ENCODE data around the gene PRDM10.
"Not testable (repeated sequence)": the region's sequence is repeated elsewhere in the genome, so short reads cannot be mapped to it uniquely, and the experiment has no call there.

The PRDM10 gene

DNA sequence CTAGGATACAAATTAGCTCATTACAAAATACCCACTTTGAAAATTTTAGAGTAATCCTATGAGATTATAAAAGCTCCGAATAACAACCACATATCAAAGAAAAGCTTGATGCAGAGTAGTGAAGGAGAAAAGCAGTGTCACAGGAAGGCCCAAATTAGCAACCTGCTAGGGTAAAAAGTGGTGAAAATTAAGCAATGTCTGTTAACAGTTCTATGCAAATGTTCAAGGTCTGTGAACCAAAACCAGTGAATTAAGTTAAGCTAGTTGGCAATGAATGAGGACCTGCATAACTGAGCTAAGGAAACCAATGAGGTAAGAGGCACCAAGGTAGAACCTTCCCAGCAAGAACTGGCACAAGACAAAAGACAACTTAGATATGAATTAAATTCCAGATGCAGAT, 29.6 kb downstream of the PRDM10 start:
- no peak for ATAC-seq

GRCh38 chr11:129972611-129973010, 30.0 kb downstream of the PRDM10 start:
- no peak for ATAC-seq

DNA sequence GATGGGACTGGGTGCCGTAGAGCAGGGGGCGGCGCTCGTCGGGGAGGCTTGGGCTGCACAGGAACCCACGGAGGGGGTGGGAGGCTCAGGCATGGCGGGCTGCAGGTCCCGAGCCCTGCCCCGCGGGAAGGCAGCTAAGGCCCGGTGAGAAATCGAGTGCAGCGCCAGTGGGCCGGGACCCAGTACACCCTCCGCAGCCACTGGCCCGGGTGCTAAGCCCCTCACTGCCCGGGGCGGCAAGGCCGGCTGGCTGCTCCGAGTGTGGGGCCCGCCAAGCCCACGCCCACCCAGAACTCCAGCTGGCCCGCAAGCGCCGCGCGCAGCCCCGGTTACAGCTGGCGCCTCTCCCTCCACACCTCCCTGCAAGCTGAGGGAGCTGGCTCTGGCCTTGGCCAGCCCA, 30.8 kb downstream of the PRDM10 start:
- ATAC-seq: not testable (repeated sequence)

DNA sequence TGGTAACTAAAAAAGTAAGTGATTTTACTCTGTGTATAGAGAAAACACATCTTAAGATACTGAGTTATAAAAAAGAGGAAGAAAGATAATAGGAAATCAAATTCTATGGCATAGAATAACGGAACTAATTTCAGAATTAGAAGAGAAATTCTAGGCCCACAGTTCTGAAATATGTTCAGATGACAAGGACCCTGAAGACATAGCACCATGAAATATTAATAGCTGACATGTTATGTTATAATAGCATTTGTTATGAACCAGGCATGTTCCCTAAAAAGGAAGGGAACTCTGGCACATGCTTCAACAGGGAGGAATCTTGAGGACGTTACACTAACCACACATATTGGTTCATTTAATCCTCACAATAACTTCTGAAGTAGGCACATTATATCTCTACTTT, 32.7 kb downstream of the PRDM10 start:
- no peak for ATAC-seq

- no peak for ATAC-seq
Observed at GRCh38 chr11:129968591-129969419, 33.8 kb downstream of the PRDM10 start.

DNA sequence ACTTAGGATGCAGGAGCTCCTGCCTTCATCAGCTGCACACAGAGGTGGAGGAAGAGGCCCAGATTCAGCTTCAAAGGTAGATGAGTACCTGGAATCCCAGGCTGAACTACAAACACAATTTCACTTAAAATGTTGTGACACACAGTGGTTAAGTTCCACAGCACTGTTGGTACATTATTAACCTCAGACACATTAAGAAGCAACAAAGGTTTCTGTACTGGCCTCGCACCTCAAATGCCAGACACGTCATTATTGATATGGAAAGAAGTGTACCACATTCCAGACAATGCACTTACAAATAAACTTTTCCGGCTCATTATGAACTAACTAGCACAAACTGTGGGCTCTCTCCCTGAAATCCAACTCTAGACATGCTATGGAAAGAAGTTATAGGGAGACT, 34.6 kb downstream of the PRDM10 start:
- no peak for ATAC-seq

GRCh38 chr11:129965248-129965647, 37.4 kb downstream of the PRDM10 start:
- no peak for ATAC-seq

DNA sequence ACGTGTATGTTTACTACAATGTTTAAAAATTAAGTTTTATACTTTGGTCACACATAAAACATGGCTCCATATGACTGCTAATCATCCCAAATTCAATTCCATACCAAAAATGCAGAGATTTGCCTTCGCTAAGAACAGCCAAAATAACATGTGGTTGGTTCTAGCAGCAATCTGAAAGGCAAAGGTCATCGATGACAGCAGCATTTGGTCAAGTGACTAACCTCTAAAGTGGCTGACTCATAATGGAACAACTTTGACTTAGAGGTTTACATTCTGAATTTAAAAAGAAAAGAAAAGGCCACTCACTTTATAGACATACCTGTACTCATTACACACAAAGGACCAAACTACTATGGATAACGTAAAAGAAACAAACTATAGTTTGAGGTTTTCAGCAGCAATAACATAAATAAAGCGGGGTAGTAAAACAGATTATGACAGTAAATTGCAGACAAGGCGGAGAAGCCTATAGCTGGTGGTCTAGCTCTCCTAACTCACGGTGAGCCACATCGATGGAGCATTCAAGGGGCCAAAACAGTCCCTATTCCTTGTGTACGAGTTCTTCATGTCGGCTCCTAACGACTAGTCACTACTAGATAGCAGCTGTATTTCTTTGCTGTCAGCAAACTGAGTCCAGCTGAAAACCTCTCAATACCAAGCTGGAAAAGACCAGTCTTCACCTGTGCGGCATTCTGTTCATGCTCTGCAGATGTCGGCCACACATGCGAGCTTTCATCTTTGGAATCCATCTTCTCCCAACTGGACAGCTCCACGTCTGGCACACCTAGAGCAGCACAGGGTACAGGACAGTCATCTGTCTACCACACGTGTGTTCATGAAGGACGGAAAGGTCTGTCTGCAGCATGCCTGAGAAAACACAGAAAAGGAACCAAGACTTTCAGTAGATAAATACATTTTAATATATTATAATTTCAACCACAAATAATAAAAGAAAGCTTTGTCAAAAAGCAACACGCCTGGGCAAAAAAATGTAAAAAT, 42.1 kb downstream of the PRDM10 start:
- peak; percentile 90 to 94 for ATAC-seq

GRCh38 chr11:129959687-129960086, 42.9 kb downstream of the PRDM10 start:
- ATAC-seq: no peak

- ATAC-seq: no peak
Observed at GRCh38 chr11:129955282-129955681, 47.4 kb downstream of the PRDM10 start.

DNA sequence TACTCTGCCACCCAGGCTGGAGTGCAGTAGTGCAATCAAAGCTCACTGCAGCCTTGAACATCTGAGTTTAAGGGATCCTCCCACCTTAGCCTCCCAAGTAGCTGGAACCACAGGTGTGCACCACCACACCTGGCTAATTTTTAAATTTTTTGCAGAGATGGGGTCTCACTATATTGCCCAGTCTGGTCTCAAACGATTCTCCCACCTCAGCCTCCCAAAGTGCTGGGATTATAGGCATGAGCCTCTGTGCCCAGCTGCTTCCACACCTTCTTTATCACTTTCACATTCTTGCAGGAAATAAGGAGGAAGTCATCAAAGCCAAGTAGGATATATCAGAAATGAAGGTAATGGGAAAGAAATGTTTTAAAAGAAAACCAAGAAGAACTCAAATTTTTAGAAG, 47.9 kb downstream of the PRDM10 start:
- ATAC-seq: not testable (repeated sequence)

DNA sequence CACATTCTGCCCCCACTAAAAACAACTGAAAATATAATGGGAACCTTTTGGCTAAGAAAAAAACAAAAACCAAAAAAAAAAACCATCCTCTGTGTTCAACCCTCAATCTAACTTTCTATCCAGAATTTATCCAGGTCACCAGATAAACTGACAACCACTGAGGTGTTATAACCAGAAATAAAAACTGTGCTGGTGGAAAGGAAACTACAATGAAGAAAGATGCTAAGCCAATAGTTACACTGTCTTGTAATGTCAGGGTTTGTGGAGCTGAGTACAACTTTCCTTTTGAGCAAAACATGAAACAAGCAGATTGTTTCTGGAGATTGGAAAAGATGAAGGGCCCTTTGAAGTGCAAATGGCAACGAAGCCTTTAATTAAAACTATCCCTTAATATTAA, 50.8 kb downstream of the PRDM10 start:
- no peak for ATAC-seq

- ATAC-seq: no peak
Observed at GRCh38 chr11:129951201-129951865, 51.3 kb downstream of the PRDM10 start.

DNA sequence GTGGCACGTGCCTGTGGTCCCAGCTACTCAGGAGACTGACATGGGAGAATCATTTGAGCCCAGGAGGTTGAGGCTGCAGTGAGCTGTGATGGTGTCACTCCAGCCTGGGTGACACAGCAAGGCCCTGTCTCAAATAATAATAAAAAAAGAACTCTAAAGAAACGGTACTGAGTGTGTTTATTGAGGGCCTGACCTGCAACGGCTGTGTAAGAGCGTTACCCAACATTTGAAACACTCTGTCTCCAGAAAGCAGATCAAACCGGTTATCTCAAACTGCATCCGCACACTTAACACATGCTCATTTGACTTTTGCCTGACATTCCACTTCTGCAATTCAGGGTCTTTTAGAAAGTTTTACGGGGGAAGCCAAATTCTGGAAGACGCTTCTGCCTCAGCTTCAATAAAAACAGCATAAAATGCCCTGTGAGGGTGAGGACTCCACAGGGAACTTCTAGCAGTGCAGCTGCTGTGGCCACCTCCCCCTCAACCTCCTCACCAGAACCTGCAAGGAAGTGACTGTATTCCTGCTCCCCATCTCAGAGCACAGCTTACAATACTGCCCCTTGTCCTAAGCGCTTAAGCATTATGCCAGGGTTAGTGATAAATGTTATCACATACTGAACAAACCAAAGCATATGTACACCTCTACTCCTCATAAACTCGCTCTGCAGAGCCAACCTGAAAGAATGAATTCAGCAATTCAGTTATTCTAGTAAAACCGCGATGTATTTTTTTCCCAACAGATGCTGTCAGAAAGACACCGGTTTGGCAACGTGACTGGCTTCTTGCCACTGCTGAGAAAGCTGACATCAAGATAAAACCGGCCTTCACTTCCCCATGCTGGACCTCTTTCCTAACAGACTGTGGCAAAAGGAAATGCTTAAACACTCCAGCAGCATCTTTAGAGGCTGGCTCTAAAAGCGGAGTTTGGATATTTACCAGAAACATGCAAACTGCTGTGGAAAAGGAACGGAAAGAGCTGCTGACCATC, 52.2 kb downstream of the PRDM10 start:
- ATAC-seq: no peak

DNA sequence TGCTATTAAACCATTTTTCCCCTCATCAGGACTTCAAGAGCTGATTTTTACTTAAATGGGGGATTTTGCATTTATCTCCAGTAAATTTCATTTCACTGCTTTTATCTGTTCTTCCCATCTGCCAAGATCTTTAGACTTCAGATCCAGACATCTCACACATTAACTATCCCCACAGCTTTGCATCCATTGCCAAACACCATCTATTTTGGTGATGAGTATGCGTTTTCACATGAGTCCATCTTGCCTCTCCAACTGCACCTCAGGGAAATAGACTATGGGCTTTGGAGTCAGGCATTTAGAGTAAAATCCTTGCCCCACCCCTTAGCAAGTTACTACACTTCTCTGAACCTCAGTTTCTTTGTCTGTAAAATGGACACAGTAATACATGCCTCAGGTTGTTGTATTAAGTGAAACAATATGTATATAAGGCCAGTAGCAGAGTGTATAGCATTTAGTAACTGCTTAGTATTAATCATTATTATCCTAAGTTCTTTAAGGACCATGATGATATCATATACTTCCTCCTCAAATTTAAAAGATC, 53.6 kb downstream of the PRDM10 start:
- no peak for ATAC-seq

GRCh38 chr11:129947474-129947873, 55.2 kb downstream of the PRDM10 start:
- no peak for ATAC-seq

DNA sequence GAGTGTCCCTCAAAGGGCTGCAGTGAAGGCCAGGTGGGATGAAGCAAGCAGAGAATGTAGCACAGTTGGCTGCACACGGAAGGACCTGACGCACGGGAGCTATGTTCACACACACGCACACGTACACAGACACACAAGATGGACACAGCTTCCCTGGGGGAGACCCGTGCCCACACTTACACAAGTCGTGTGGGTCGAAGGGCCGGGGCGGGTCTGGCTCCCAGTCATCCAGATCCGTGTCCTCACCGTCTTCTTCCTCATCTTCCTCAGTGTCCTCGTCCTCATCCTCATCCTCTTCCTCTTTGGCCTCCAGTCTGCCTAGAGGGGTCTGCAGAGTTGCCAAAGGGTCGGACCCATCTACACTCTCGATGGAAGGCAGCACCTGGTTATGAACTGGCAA, 55.7 kb downstream of the PRDM10 start:
- no peak for ATAC-seq

GRCh38 chr11:129946256-129946655, 56.4 kb downstream of the PRDM10 start:
- ATAC-seq: no peak

GRCh38 chr11:129945373-129945772, 57.3 kb downstream of the PRDM10 start:
- no peak for ATAC-seq

DNA sequence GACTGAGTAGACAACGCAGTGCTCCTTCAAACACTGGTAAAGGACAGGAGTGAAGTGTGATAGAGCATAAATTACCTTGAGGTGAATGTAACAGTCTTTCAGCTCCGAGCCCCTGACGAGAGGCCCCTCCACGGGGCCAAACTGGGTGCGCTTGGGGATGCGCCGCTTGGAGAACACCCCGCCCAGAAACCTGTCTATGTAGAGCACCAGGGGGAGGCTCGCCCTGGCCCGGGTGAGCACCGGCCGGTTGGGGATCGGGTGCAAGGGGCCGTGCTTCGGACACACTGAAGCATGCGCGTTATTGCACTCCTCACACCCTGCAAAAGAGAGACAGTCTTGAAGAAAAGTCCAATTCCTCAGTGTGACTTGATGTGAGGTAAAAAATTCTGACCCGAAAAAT, 57.9 kb downstream of the PRDM10 start:
- ATAC-seq: no peak

DNA sequence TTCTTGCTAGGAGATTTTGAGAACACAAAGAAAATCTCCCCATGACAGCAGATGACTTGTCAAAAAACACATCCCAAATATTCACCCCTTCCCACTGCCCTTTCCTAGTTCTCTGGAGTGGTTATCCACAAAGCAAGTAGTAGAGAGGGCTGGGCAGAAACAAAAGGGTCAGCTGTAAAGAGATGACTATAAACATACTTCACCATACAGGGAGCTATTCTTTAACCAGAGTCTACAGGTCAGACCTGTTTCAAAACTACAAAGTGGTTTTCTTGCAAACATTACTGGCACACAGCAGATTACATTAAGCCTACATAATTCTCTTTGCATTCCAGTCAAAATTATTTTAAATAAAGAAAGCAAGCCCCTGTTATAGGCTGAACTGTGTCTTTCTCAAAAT, 59.6 kb downstream of the PRDM10 start:
- ATAC-seq: no peak

- ATAC-seq: no peak
Observed at GRCh38 chr11:129939510-129939909, 63.1 kb downstream of the PRDM10 start.
